GM23248 (cell line): Measurements from ENCODE around the gene PIK3R4.

Experiments used
- EZH2 ChIP-seq: fragments of 200-600 bp; sonication (generic); IDR thresholded peaks from 2 replicates; pipeline ENCODE4 v1.6.1; 2018; ENCODE audit warnings: antibody characterized with exemption, mild to moderate bottlenecking; ENCODE audit not compliant: insufficient read depth, poor library complexity, severe bottlenecking
- EZH2phosphoT487 ChIP-seq: fragments of 200-600 bp; sonication (generic); IDR thresholded peaks from 2 replicates; pipeline ENCODE4 v1.6.1; 2018; ENCODE audit warnings: antibody characterized with exemption, moderate library complexity, mild to moderate bottlenecking, low read depth; ENCODE audit not compliant: insufficient read depth

DNA sequence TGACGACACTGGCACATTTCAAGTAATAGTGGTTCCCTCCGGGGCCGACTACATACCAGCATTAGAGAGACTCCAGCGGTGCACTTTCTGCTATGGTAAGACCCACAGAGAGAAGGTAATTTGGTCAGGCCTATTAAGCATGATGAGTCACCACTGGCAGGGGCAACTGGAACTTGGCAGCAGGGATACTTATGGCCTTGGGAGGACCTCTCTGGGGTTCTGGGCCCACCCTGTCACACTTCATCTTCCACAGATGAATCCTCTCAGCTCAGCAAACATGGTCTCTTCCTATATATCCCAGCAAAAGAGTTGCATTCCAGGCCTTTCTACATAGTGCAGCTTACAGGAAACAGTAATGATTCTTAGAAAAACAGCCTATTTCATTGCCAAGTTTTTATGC, 88.0 kb downstream of the PIK3R4 start:
- TF ChIP-seq EZH2: no peak
- TF ChIP-seq EZH2phosphoT487: no peak
